CD4-positive, alpha-beta T cell (primary cell): Measurements from ENCODE around the gene CGB8. TPM values are rescaled to one million over a fixed set of nuclear protein-coding genes. Genes with fewer than 3 reads are reported as not detected.
"Not testable (repeated sequence)": the region's sequence is repeated elsewhere in the genome, so short reads cannot be mapped to it uniquely, and the experiment has no call there.

ENCODE experiments used
- ATAC-seq: fragments of 200-7000 bp; cut with Tn5 transposase; one replicate; pipeline ENCODE4 v1.10.0; 2022; ENCODE audit warnings: mild to moderate bottlenecking; ENCODE audit not compliant: poor library complexity
- CTCF ChIA-PET: fragments of 350-600 bp; sonication (Branson Sonifier 250); formaldehyde crosslinking; loops from one replicate; lab custom pipeline; 2021; ENCODE audit warnings: antibody characterized with exemption, inconsistent platforms; lab: Charles Lee
- POLR2A ChIA-PET: fragments of 350-600 bp; sonication (Branson Sonifier 250); formaldehyde crosslinking; loops from one replicate; lab custom pipeline; 2021; ENCODE audit warnings: antibody characterized with exemption, inconsistent platforms; lab: Charles Lee
- DNase-seq, 14 experiments: peaks; one replicate each; pipeline ENCODE4 v3.0.0-alpha.2; 2013 to 2020; ENCODE audit warnings: mixed read lengths in 2 of 14
- H3K27ac ChIP-seq, 2 donors: one replicate each; pipeline versions ENCODE4 v1.5.1 to v1.7.0; 2013; ENCODE audit warnings: low read length in 2 of 2, low read depth in 1 of 2, mild to moderate bottlenecking in 1 of 2
- H3K27me3 ChIP-seq, 2 experiments: 1 replicate in 1 of 2; 2 replicates in 1 of 2; pipeline versions ENCODE4 v1.6.1 to v1.7.0; 2013; ENCODE audit warnings: low read length in 2 of 2, control low read depth in 1 of 2, mild to moderate bottlenecking in 1 of 2, moderate library complexity in 1 of 2; ENCODE audit not compliant: insufficient read depth in 2 of 2, control insufficient read depth in 1 of 2
- H3K36me3 ChIP-seq: one replicate; pipeline ENCODE4 v1.6.1; 2013; ENCODE audit warnings: low read length, control low read depth; ENCODE audit not compliant: insufficient read depth
- H3K4me1 ChIP-seq: one replicate; pipeline ENCODE4 v1.6.1; 2013; ENCODE audit warnings: low read length, control low read depth; ENCODE audit not compliant: insufficient read depth
- H3K4me3 ChIP-seq: one replicate; pipeline ENCODE4 v1.5.1; 2013; ENCODE audit warnings: mild to moderate bottlenecking, low read length, moderate library complexity
- H3K9me3 ChIP-seq, 2 experiments: 1 replicate in 1 of 2; 2 replicates in 1 of 2; pipeline versions ENCODE4 v1.6.1 to v1.7.0; 2013; ENCODE audit warnings: low read length in 2 of 2, mild to moderate bottlenecking in 2 of 2, control low read depth in 1 of 2, moderate library complexity in 1 of 2; ENCODE audit not compliant: control insufficient read depth in 1 of 2, insufficient read depth in 1 of 2
- H3K27ac Mint-ChIP-seq: one replicate; pipeline ENCODE4 v1.8.0; 2020; ENCODE audit warnings: mixed read lengths
- H3K27me3 Mint-ChIP-seq: one replicate; pipeline ENCODE4 v1.8.0; 2021; ENCODE audit warnings: mixed read lengths
- H3K36me3 Mint-ChIP-seq: one replicate; pipeline ENCODE4 v1.8.0; 2021; ENCODE audit warnings: low read depth, mixed read lengths
- H3K4me1 Mint-ChIP-seq: one replicate; pipeline ENCODE4 v1.8.0; 2021; ENCODE audit warnings: low read depth, mixed read lengths
- H3K4me3 Mint-ChIP-seq: one replicate; pipeline ENCODE4 v1.8.0; 2020; ENCODE audit warnings: mild to moderate bottlenecking, mixed read lengths
- H3K9me3 Mint-ChIP-seq: one replicate; pipeline ENCODE4 v1.8.0; 2020; ENCODE audit warnings: mixed read lengths
- intact Hi-C, 2 experiments: fragments of 100-400 bp; cut with DNase I in 1 of 2; cut with micrococcal nuclease in 1 of 2; formaldehyde crosslinking; loops; one replicate each; pipeline versions ENCODE4 v1.15.1 to v1.9.0; 2023 to 2025; cut with DNase I, micrococcal nuclease
- total RNA-seq, 174 experiments: library from RNA in 2 of 174; stranded (reverse) in 2 of 174; gene quantifications; one replicate each; pipeline ENCODE4 v1.2.3 and lab custom pipeline; 2021 to 2026
- TF ChIP-seq, protein P1 (sequence below): fragments of 200-600 bp; IDR thresholded peaks from one replicate; pipeline ENCODE4 v1.8.0; 2022; ENCODE audit warnings: antibody characterized with exemption, mild to moderate bottlenecking

CGB8 gene
- total RNA-seq, 2 experiments from 2014 or later = not detected

DNA sequence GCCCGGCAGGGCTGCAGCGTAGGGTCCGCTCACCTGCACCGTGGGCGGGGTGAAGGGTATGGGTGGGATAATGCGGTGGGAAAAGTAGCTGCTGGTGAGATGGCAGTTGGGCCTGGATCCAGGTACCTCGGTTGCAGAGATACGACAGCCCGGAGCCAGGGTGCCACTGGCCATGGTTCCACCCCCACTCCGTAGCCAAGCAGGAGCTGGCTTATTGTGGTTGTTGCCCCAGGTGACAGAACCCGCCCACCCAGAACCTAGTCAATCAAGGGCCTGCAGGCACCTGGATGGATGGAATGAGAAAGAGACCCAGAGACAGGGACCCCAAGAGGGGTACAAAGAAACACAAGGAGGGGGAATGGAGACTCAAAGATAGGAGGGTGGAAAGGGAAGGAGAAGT is 28.6 kb downstream of the CGB8 start:
- peaks cover 5% of the 10 kb centered on the region for H3K27me3 Mint-ChIP-seq
- Histone ChIP-seq H3K4me1 (peaks cover 40% of the 10 kb centered on the region), H3K4me3 (no peak overlapping the region), H3K36me3 (no peaks in the 10 kb centered on the region), H3K9me3 (no peaks in the 10 kb centered on the region), H3K27me3 (peaks cover 0 to 4% of the 10 kb centered on the region in 2 experiments), H3K27ac (no peak overlapping the region)
- peak overlapping the region; percentile 90 for H3K4me3 Mint-ChIP-seq
- no peak for DNase-seq
- TF ChIP-seq, protein P1, sequence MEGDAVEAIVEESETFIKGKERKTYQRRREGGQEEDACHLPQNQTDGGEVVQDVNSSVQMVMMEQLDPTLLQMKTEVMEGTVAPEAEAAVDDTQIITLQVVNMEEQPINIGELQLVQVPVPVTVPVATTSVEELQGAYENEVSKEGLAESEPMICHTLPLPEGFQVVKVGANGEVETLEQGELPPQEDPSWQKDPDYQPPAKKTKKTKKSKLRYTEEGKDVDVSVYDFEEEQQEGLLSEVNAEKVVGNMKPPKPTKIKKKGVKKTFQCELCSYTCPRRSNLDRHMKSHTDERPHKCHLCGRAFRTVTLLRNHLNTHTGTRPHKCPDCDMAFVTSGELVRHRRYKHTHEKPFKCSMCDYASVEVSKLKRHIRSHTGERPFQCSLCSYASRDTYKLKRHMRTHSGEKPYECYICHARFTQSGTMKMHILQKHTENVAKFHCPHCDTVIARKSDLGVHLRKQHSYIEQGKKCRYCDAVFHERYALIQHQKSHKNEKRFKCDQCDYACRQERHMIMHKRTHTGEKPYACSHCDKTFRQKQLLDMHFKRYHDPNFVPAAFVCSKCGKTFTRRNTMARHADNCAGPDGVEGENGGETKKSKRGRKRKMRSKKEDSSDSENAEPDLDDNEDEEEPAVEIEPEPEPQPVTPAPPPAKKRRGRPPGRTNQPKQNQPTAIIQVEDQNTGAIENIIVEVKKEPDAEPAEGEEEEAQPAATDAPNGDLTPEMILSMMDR = no peak
- peaks cover 25% of the 10 kb centered on the region for H3K4me1 Mint-ChIP-seq
- H3K36me3 Mint-ChIP-seq = peaks cover 5% of the 10 kb centered on the region
- H3K9me3 Mint-ChIP-seq = no peaks in the 10 kb centered on the region
- no peak for ATAC-seq
- CTCF ChIA-PET = interaction anchor here (1.1 kb wide), 1 partner anchor 21 kb away, joined by 4 read pairs; no protein-coding TSS in a partner anchor
- POLR2A ChIA-PET = interaction anchor here (3.2 kb wide), 1 partner anchor 27 kb away, joined by 15 read pairs; the partner anchor contains the start of genes GYS1 and RUVBL2
- intact Hi-C loops = no loop called here
- H3K27ac Mint-ChIP-seq = no peak overlapping the region

DNA sequence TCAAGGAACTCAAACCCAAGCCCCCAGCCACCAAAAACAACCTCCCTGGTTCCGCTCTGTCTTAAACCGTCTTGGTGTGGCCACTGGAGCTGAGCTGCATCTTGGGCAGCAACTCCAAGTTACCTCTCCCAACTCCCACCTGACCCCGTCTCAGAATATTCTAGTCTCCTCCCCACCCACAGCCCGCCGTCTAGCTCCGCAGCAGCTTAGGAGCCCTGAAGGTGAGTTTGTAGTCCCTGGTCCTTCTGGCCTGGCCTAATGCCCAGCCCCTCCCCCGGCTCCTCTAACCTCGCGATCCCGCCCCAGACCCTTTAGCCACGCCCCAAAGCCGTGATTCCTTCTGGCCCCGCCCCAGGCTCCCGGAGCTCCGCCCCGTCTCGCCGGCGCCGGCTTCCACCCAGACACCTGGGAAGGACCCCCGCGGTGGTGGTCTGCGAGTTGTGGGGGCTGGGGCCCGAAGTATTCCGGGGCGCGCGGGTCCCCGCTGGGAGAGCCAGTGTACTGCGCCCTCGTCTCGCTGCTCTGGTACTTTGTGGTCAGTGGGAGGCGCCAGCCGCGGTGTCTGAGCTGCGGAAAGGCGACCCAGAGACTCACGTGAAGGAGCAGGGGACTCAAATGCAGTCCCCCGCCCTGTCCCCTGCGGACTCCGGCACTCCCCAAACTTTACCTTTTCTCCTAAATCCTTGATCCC is 29.5 kb downstream of the CGB8 start:
- H3K27ac Mint-ChIP-seq = peak overlapping the region; percentile 38
- Histone ChIP-seq H3K4me1 (peaks cover 40% of the 10 kb centered on the region), H3K36me3 (no peaks in the 10 kb centered on the region), H3K9me3 (no peaks in the 10 kb centered on the region), H3K27me3 (peaks cover 0 to 4% of the 10 kb centered on the region in 2 experiments), H3K4me3 (peak overlapping the region; percentile 63), H3K27ac (no peak overlapping the region)
- ChIA-PET POLR2A (interaction anchor here (0.6 to 3.2 kb wide), 4 partner anchors 24 to 52 kb away, joined by 3 to 15 read pairs (median 3); partner anchors contain the start of genes GYS1 and RUVBL2), CTCF (interaction anchor here (0.6 to 1.2 kb wide), 4 partner anchors 20 to 177 kb away, joined by 3 to 4 read pairs (median 4); no protein-coding TSS in a partner anchor)
- peaks cover 25% of the 10 kb centered on the region for H3K4me1 Mint-ChIP-seq
- intact Hi-C loops = loop anchor here in 1 of 2 experiments (2.0 to 5.0 kb wide), 2 partner anchors 27 to 38 kb away; partner anchors contain the start of genes CGB7, GYS1 and RUVBL2
- TF ChIP-seq, protein P1 = no peak
- peaks cover 5% of the 10 kb centered on the region for H3K27me3 Mint-ChIP-seq
- H3K36me3 Mint-ChIP-seq = peaks cover 5% of the 10 kb centered on the region
- ATAC-seq (peak; percentile 45), DNase-seq (peak; percentile 33 to 80 (median 60))
- H3K9me3 Mint-ChIP-seq = no peaks in the 10 kb centered on the region
- peak overlapping the region; percentile 90 for H3K4me3 Mint-ChIP-seq

DNA sequence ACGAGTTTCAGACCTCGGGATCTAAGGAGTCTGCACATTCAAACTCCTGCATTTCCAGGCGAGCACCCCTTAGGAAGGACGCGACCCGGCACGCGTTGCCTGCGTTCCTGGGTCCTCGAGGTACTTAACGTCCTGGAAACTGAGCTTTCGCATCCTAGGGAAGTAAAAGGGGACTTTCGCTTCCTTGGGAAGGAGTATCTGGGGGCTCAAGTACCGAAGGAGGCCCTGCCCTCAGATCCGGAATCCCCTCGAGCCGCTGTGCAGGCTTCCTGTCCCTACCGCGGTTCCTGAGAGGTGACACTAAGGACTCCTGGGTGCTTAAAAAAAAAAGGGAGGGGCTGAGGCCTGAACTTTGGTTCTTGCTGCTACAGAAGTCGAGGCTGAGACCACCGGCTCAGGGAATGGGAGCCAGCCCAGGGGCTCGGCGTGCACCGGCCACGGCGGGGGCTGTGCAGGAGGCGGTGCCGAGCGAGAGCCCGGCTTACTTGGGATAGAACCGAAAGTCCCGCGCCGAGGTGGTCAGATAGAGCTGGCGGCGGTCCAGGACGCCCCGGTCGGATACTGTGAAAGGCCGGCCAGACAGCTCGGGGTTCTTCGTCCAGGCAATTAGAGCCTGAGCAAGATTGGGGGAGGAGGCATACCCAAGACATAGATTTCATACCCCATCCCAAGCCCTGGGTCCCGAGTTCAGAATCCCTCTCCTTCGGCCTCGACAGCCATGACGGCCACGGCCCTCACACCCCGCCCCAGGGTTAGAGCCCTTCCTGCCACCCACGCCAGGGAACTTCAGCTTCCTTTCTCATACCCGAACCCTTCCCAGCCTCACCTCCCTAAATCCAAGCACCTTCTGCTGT is 30.3 kb downstream of the CGB8 start:
- peaks cover 40% of the 10 kb centered on the region for H3K4me1 ChIP-seq
- ATAC-seq (peak; percentile 21), DNase-seq (peak in 4 of 14 experiments; percentile 45 to 59 (median 50))
- H3K4me3 ChIP-seq = peak overlapping the region; percentile 63
- H3K9me3 ChIP-seq, H3K9me3 Mint-ChIP-seq, H3K36me3 Mint-ChIP-seq, H3K36me3 ChIP-seq, H3K27me3 Mint-ChIP-seq, H3K27me3 ChIP-seq, H3K27ac ChIP-seq: not testable (repeated sequence)
- ChIA-PET CTCF (interaction anchor here (1.2 to 1.5 kb wide), 5 partner anchors 19 to 176 kb away, joined by 3 to 14 read pairs (median 3); partner anchors contain the start of genes GYS1 and RUVBL2), POLR2A (interaction anchor here (0.8 to 3.2 kb wide), 6 partner anchors 18 to 96 kb away, joined by 3 to 15 read pairs (median 4); partner anchors contain the start of genes FTL, GYS1, LIN7B and RUVBL2)
- H3K4me1 Mint-ChIP-seq = peaks cover 25% of the 10 kb centered on the region
- intact Hi-C loops = loop anchor here in 1 of 2 experiments (2.0 to 5.0 kb wide), 2 partner anchors 26 to 39 kb away; partner anchors contain the start of genes CGB7, GYS1 and RUVBL2
- peak overlapping the region; percentile 90 for H3K4me3 Mint-ChIP-seq
- peak overlapping the region; percentile 38 for H3K27ac Mint-ChIP-seq
